GM23338 (cell line): ENCODE results near the gene EYS. TPM values are rescaled to one million over a fixed set of nuclear protein-coding genes. Genes with fewer than 3 reads are reported as not detected.

ENCODE experiments used
- ATAC-seq: fragments of 200-7000 bp; cut with Tn5 transposase; 3 replicates; pipeline ENCODE4 v1.9.1; 2020
- DNase-seq: peaks from one replicate; pipeline ENCODE4 v3.0.0-alpha.2; 2015; ENCODE audit warnings: low spot score
- H2AFZ ChIP-seq: fragments of 200-600 bp; sonication (generic); 2 replicates; pipeline ENCODE4 v1.8.0; 2016; ENCODE audit warnings: antibody characterized with exemption, mild to moderate bottlenecking, moderate library complexity
- H3F3A ChIP-seq: fragments of 200-600 bp; sonication (generic); replicated peaks from 2 replicates; pipeline ENCODE4 v1.8.0; 2017; ENCODE audit warnings: antibody characterized with exemption, mixed run types, low read depth
- H3K27ac ChIP-seq: fragments of 200-600 bp; sonication (generic); 2 replicates; pipeline ENCODE4 v1.6.1; 2016; ENCODE audit warnings: low read depth
- H3K27me3 ChIP-seq: fragments of 200-600 bp; sonication (generic); 2 replicates; pipeline ENCODE4 v1.8.0; 2016; ENCODE audit warnings: mild to moderate bottlenecking, mixed run types, moderate library complexity; ENCODE audit not compliant: insufficient read depth
- H3K36me3 ChIP-seq: fragments of 200-600 bp; sonication (generic); 2 replicates; pipeline ENCODE4 v1.8.0; 2016; ENCODE audit warnings: mild to moderate bottlenecking; ENCODE audit not compliant: insufficient read depth
- H3K4me1 ChIP-seq: fragments of 200-600 bp; sonication (generic); 2 replicates; pipeline ENCODE4 v1.8.0; 2016; ENCODE audit warnings: mild to moderate bottlenecking, moderate library complexity; ENCODE audit not compliant: insufficient read depth
- H3K4me2 ChIP-seq: fragments of 200-600 bp; sonication (generic); 2 replicates; pipeline ENCODE4 v1.7.1; 2017; ENCODE audit warnings: mixed run types
- H3K4me3 ChIP-seq: fragments of 200-600 bp; sonication (generic); 2 replicates; pipeline ENCODE4 v1.6.1; 2016; ENCODE audit warnings: mixed run types
- H3K79me2 ChIP-seq: fragments of 200-600 bp; sonication (generic); replicated peaks from 2 replicates; pipeline ENCODE4 v1.8.0; 2017; ENCODE audit warnings: mild to moderate bottlenecking; ENCODE audit not compliant: insufficient read depth
- H3K9me2 ChIP-seq: fragments of 200-600 bp; sonication (generic); 2 replicates; pipeline ENCODE4 v1.8.0; 2017; ENCODE audit not compliant: insufficient read depth
- H4K20me1 ChIP-seq: fragments of 200-600 bp; sonication (generic); replicated peaks from 2 replicates; pipeline ENCODE4 v1.8.0; 2017; ENCODE audit warnings: mild to moderate bottlenecking; ENCODE audit not compliant: insufficient read depth
- H3K27ac Mint-ChIP-seq: 2 replicates; pipeline ENCODE4 v1.8.0; 2020; ENCODE audit warnings: inconsistent platforms, mild to moderate bottlenecking, moderate library complexity, mixed read lengths
- H3K27me3 Mint-ChIP-seq: 3 replicates; pipeline ENCODE4 v1.8.0; 2022; ENCODE audit warnings: low read depth, mild to moderate bottlenecking, moderate library complexity, mixed read lengths, inconsistent platforms; ENCODE audit not compliant: insufficient read depth, poor library complexity
- H3K36me3 Mint-ChIP-seq: 3 replicates; pipeline ENCODE4 v1.8.0; 2021; ENCODE audit warnings: low read depth, mild to moderate bottlenecking, inconsistent platforms, moderate library complexity, mixed read lengths
- H3K4me1 Mint-ChIP-seq: 3 replicates; pipeline ENCODE4 v1.8.0; 2020; ENCODE audit warnings: mild to moderate bottlenecking, inconsistent platforms, mixed read lengths
- H3K4me3 Mint-ChIP-seq: 3 replicates; pipeline ENCODE4 v1.8.0; 2021; ENCODE audit warnings: moderate library complexity, mild to moderate bottlenecking, inconsistent platforms, mixed read lengths
- H3K9me3 Mint-ChIP-seq: 3 replicates; pipeline ENCODE4 v1.8.0; 2020; ENCODE audit warnings: moderate library complexity, mild to moderate bottlenecking, inconsistent platforms, mixed read lengths
- CREB1 ChIP-seq: fragments of 250-450 bp; sonication (Bioruptor Pico); IDR thresholded peaks from 2 replicates; pipeline ENCODE4 v1.5.0; 2020; ENCODE audit warnings: low read depth, mild to moderate bottlenecking, moderate library complexity
- CTCF ChIP-seq, 2 experiments: fragments of 200-600 bp in 1 of 2; sonication (generic) in 1 of 2; conservative IDR thresholded peaks; 2 replicates each; pipeline versions ENCODE4 v1.5.1 to v1.6.1; 2016 to 2017; ENCODE audit warnings: antibody characterized with exemption in 2 of 2, low read depth in 2 of 2, mild to moderate bottlenecking in 2 of 2, moderate library complexity in 1 of 2
- ETS1 ChIP-seq: IDR thresholded peaks from 2 replicates; pipeline ENCODE4 v1.6.1; 2016; ENCODE audit warnings: antibody characterized with exemption
- EZH2 ChIP-seq: fragments of 200-600 bp; sonication (generic); IDR thresholded peaks from one replicate; pipeline ENCODE4 v1.8.0; 2017; ENCODE audit warnings: antibody characterized with exemption, mild to moderate bottlenecking, low read depth; ENCODE audit not compliant: unreplicated experiment
- EZH2phosphoT487 ChIP-seq: fragments of 200-600 bp; sonication (generic); IDR thresholded peaks from one replicate; pipeline ENCODE4 v1.8.1; 2018; ENCODE audit warnings: antibody characterized with exemption; ENCODE audit not compliant: unreplicated experiment
- JUNB ChIP-seq: IDR thresholded peaks from one replicate; pipeline ENCODE4 v1.6.1; 2016; ENCODE audit warnings: antibody characterized with exemption; ENCODE audit not compliant: unreplicated experiment
- NANOG ChIP-seq: IDR thresholded peaks from 2 replicates; pipeline ENCODE4 v1.6.1; 2016; ENCODE audit warnings: antibody characterized with exemption, borderline replicate concordance
- POLR2AphosphoS5 ChIP-seq: IDR thresholded peaks from 2 replicates; pipeline ENCODE4 v1.6.1; 2016; ENCODE audit warnings: antibody characterized with exemption, low read depth
- STAT1 ChIP-seq: IDR thresholded peaks from one replicate; pipeline ENCODE4 v1.6.1; 2016; ENCODE audit warnings: antibody characterized with exemption; ENCODE audit not compliant: unreplicated experiment
- ZNF114 ChIP-seq: fragments of 250-450 bp; sonication (Bioruptor Pico); IDR thresholded peaks from 2 replicates; pipeline ENCODE4 v1.5.0; 2020; ENCODE audit warnings: mild to moderate bottlenecking, moderate library complexity
- ZNF331 ChIP-seq: fragments of 250-450 bp; sonication (Bioruptor Pico); IDR thresholded peaks from 2 replicates; pipeline ENCODE4 v1.5.0; 2020; ENCODE audit warnings: low read depth, mild to moderate bottlenecking, moderate library complexity
- polyA plus RNA-seq: library from polyadenylated mRNA; unstranded; fragments of >200 nt; fragmentation: Nextera tagmentation; extraction: Ambion mirVana; gene quantifications from 2 replicates; pipeline ENCODE4 v1.2.1, GENCODE V29; 2016
- total RNA-seq: library from RNA; depleted of rRNA; stranded (reverse); fragments of >200 nt; shearing (Covaris generic); gene quantifications from 2 replicates; pipeline ENCODE4 v1.2.3, GENCODE V29; 2014
- TF ChIP-seq, protein P1 (sequence below): fragments of 250-450 bp; sonication (Bioruptor Pico); IDR thresholded peaks from 2 replicates; pipeline ENCODE4 v1.5.0; 2020; ENCODE audit warnings: mild to moderate bottlenecking, moderate library complexity
- TF ChIP-seq, protein P2 (sequence below): IDR thresholded peaks from one replicate; pipeline ENCODE4 v1.6.1; 2018; ENCODE audit warnings: antibody characterized with exemption; ENCODE audit not compliant: unreplicated experiment

The EYS gene
- total and polyA plus RNA-seq, 2 experiments from 2014 or later: 0.38 to 0.52 TPM

DNA sequence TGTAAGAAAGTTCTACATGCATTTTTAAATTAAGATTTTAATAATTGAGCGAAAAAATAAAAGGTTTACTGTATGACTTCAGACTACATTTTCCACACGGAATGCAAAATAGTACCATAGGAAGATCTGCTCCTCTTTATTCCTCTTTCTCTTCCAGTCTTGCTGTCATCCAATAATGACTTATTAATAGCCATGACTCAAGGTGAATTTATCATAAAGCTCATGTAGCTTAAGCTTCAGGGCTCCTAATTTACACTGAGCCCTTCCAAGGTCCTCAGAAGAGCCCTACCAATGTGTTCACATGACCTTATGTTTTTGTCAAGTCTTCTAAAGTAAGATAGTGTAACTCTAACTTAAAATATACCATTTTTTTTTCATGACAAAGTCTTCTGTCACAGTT lies 1561.4 kb downstream of the EYS start:
- no peak overlapping the region for H3K27ac Mint-ChIP-seq
- H3F3A ChIP-seq: no peaks in the 10 kb centered on the region
- DNase-seq (no peak), ATAC-seq (no peak)
- no peak overlapping the region for H3K4me3 Mint-ChIP-seq
- H4K20me1 ChIP-seq: no peaks in the 10 kb centered on the region
- no peaks in the 10 kb centered on the region for H3K4me1 Mint-ChIP-seq
- H3K36me3 ChIP-seq: no peaks in the 10 kb centered on the region
- H3K4me3 ChIP-seq: no peak overlapping the region
- H3K9me2 ChIP-seq: no peaks in the 10 kb centered on the region
- no peak overlapping the region for H3K4me2 ChIP-seq
- H3K27ac ChIP-seq: no peak overlapping the region
- no peaks in the 10 kb centered on the region for H3K27me3 Mint-ChIP-seq
- no peaks in the 10 kb centered on the region for H3K4me1 ChIP-seq
- no peaks in the 10 kb centered on the region for H3K27me3 ChIP-seq
- H3K36me3 Mint-ChIP-seq: no peaks in the 10 kb centered on the region
- TF ChIP-seq EZH2 (no peak), ZNF114 (no peak), EZH2phosphoT487 (no peak), STAT1 (no peak), CTCF (conservative IDR thresholded peaks at IDR 0.05; ENCODE audit: low read depth in 2 of 2) (no peak), ZNF331 (CRISPR knock-in tag) (no peak), JUNB (no peak), NANOG (no peak), ETS1 (no peak), CREB1 (no peak), POLR2AphosphoS5 (no peak)
- TF ChIP-seq, protein P1, sequence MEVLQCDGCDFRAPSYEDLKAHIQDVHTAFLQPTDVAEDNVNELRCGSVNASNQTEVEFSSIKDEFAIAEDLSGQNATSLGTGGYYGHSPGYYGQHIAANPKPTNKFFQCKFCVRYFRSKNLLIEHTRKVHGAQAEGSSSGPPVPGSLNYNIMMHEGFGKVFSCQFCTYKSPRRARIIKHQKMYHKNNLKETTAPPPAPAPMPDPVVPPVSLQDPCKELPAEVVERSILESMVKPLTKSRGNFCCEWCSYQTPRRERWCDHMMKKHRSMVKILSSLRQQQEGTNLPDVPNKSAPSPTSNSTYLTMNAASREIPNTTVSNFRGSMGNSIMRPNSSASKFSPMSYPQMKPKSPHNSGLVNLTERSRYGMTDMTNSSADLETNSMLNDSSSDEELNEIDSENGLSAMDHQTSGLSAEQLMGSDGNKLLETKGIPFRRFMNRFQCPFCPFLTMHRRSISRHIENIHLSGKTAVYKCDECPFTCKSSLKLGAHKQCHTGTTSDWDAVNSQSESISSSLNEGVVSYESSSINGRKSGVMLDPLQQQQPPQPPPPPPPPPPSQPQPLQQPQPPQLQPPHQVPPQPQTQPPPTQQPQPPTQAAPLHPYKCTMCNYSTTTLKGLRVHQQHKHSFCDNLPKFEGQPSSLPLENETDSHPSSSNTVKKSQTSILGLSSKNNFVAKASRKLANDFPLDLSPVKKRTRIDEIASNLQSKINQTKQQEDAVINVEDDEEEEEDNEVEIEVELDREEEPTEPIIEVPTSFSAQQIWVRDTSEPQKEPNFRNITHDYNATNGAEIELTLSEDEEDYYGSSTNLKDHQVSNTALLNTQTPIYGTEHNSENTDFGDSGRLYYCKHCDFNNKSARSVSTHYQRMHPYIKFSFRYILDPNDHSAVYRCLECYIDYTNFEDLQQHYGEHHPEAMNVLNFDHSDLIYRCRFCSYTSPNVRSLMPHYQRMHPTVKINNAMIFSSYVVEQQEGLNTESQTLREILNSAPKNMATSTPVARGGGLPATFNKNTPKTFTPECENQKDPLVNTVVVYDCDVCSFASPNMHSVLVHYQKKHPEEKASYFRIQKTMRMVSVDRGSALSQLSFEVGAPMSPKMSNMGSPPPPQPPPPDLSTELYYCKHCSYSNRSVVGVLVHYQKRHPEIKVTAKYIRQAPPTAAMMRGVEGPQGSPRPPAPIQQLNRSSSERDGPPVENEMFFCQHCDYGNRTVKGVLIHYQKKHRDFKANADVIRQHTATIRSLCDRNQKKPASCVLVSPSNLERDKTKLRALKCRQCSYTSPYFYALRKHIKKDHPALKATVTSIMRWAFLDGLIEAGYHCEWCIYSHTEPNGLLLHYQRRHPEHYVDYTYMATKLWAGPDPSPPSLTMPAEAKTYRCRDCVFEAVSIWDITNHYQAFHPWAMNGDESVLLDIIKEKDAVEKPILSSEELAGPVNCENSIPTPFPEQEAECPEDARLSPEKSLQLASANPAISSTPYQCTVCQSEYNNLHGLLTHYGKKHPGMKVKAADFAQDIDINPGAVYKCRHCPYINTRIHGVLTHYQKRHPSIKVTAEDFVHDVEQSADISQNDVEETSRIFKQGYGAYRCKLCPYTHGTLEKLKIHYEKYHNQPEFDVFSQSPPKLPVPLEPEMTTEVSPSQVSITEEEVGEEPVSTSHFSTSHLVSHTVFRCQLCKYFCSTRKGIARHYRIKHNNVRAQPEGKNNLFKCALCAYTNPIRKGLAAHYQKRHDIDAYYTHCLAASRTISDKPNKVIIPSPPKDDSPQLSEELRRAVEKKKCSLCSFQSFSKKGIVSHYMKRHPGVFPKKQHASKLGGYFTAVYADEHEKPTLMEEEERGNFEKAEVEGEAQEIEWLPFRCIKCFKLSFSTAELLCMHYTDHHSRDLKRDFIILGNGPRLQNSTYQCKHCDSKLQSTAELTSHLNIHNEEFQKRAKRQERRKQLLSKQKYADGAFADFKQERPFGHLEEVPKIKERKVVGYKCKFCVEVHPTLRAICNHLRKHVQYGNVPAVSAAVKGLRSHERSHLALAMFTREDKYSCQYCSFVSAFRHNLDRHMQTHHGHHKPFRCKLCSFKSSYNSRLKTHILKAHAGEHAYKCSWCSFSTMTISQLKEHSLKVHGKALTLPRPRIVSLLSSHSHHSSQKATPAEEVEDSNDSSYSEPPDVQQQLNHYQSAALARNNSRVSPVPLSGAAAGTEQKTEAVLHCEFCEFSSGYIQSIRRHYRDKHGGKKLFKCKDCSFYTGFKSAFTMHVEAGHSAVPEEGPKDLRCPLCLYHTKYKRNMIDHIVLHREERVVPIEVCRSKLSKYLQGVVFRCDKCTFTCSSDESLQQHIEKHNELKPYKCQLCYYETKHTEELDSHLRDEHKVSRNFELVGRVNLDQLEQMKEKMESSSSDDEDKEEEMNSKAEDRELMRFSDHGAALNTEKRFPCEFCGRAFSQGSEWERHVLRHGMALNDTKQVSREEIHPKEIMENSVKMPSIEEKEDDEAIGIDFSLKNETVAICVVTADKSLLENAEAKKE (CRISPR knock-in tag): no peak
- TF ChIP-seq, protein P2, sequence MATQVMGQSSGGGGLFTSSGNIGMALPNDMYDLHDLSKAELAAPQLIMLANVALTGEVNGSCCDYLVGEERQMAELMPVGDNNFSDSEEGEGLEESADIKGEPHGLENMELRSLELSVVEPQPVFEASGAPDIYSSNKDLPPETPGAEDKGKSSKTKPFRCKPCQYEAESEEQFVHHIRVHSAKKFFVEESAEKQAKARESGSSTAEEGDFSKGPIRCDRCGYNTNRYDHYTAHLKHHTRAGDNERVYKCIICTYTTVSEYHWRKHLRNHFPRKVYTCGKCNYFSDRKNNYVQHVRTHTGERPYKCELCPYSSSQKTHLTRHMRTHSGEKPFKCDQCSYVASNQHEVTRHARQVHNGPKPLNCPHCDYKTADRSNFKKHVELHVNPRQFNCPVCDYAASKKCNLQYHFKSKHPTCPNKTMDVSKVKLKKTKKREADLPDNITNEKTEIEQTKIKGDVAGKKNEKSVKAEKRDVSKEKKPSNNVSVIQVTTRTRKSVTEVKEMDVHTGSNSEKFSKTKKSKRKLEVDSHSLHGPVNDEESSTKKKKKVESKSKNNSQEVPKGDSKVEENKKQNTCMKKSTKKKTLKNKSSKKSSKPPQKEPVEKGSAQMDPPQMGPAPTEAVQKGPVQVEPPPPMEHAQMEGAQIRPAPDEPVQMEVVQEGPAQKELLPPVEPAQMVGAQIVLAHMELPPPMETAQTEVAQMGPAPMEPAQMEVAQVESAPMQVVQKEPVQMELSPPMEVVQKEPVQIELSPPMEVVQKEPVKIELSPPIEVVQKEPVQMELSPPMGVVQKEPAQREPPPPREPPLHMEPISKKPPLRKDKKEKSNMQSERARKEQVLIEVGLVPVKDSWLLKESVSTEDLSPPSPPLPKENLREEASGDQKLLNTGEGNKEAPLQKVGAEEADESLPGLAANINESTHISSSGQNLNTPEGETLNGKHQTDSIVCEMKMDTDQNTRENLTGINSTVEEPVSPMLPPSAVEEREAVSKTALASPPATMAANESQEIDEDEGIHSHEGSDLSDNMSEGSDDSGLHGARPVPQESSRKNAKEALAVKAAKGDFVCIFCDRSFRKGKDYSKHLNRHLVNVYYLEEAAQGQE: no peak
- H2AFZ ChIP-seq: no peak overlapping the region
- H3K79me2 ChIP-seq: no peaks in the 10 kb centered on the region
- H3K9me3 Mint-ChIP-seq: no peaks in the 10 kb centered on the region
